Measurements from ENCODE around the gene NOC4L. TPM values are rescaled to one million over a fixed set of nuclear protein-coding genes. Genes with fewer than 3 reads are reported as not detected.
"Not testable (repeated sequence)": the region's sequence is repeated elsewhere in the genome, so short reads cannot be mapped to it uniquely, and the experiment has no call there.

NOC4L gene
- 10 to 100 TPM; 12.5 to 29.7 TPM for total RNA-seq

DNA sequence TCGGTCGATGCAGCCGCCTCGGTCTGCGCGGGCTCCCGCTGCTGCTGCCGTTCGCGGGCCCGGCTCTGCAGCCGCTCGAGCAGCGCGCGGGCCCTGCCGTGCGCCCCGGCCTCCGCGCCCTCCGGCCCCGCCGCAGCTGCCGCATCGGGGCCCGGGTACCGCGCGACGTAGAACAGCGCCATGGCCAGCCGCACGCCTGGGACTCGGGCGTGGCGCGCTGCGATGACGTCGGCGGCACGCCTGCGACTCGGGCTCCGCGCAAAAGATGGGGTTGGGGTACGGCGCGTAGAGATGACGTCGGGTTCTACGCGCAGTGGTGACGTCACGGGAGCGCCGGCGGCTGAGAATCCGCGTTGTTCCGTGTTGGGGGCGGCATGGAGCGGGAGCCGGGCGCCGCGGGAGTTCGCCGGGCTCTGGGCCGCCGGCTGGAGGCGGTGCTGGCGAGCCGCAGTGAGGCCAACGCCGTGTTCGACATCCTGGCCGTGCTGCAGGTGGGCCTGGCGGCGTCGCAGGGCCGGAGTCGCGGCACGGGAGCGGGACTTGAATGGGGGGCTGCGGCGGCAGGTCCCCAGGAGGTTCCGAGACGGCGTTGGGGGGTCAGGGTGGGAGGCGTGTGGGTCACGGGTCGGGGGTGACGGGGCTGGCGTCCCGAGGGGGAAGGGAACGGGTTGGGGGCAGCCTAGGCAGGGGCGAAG is at the start of gene NOC4L, which contains the start of gene DDX51:
TSS of gene NOC4L (plus strand) at position 343 of the 695 bp plus-strand sequence. CDS start at position 375, 32 bp downstream.
TSS of gene DDX51 (minus strand) at position 205 of the 695 bp plus-strand sequence. CDS start at position 182, 23 bp downstream.
- TF ChIP-seq, protein P1, sequence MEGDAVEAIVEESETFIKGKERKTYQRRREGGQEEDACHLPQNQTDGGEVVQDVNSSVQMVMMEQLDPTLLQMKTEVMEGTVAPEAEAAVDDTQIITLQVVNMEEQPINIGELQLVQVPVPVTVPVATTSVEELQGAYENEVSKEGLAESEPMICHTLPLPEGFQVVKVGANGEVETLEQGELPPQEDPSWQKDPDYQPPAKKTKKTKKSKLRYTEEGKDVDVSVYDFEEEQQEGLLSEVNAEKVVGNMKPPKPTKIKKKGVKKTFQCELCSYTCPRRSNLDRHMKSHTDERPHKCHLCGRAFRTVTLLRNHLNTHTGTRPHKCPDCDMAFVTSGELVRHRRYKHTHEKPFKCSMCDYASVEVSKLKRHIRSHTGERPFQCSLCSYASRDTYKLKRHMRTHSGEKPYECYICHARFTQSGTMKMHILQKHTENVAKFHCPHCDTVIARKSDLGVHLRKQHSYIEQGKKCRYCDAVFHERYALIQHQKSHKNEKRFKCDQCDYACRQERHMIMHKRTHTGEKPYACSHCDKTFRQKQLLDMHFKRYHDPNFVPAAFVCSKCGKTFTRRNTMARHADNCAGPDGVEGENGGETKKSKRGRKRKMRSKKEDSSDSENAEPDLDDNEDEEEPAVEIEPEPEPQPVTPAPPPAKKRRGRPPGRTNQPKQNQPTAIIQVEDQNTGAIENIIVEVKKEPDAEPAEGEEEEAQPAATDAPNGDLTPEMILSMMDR (IDR thresholded peaks at IDR 0.05) = no peak
- DNase-seq = peak; percentile 93
- Histone ChIP-seq H3K36me3 (peaks cover 7% of the 10 kb centered on the region), H3K9me3 (no peaks in the 10 kb centered on the region), H3K4me1 (peaks cover 19% of the 10 kb centered on the region), H3K27ac (peak within 1 kb of the TSS; percentile 13), H3K9ac (ENCODE audit: low read depth in 2 of 2, low read length in 2 of 2) (peak within 1 kb of the TSS; percentile 86 to 92), H3K4me3 (peak within 1 kb of the TSS; percentile 98), H3K27me3 (no peaks in the 10 kb centered on the region)
- intact Hi-C loops (cut with DNase I) = no loop called here

- TF ChIP-seq, protein P1 (IDR thresholded peaks at IDR 0.05) = no peak
- H3K4me1 ChIP-seq = no peaks in the 10 kb centered on the region
- H3K27me3 ChIP-seq = no peaks in the 10 kb centered on the region
- H3K9ac ChIP-seq (ENCODE audit: low read depth in 2 of 2, low read length in 2 of 2) = no peak overlapping the region
- no peak overlapping the region for H3K4me3 ChIP-seq
- H3K9me3 ChIP-seq = no peaks in the 10 kb centered on the region
- DNase-seq = no peak
- peaks cover 5% of the 10 kb centered on the region for H3K36me3 ChIP-seq
- intact Hi-C loops (cut with DNase I) = no loop called here
- no peak overlapping the region for H3K27ac ChIP-seq
Measured at GRCh38 chr12:132095520-132096409, 48.5 kb upstream of the NOC4L start.

DNA sequence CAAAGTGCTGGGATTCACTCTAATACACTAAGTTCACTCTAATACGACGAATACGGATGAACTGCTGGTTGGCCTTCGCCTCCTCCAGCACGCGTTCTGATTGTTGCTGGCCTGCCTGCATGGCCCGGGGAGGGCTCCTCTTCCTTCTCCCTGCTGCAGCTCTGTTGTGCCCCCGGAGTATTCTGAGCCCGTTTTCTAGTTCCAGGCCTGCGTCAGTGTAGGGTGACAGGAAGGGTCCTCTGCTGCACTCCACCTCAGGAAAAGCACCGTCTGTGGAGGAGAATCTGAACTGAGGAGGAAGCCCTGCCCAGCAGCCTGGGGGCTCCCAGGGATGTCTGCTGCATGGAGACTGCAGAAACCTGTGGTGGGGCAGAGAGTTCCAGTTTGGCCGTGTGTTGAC is 44.5 kb upstream of the NOC4L start:
- Histone ChIP-seq H3K4me1 (no peaks in the 10 kb centered on the region), H3K36me3 (peaks cover 5% of the 10 kb centered on the region), H3K27ac (no peak overlapping the region), H3K9ac (ENCODE audit: low read depth in 2 of 2, low read length in 2 of 2) (no peak overlapping the region), H3K4me3 (no peak overlapping the region), H3K27me3 (no peaks in the 10 kb centered on the region), H3K9me3 (no peaks in the 10 kb centered on the region)
- TF ChIP-seq, protein P1 (IDR thresholded peaks at IDR 0.05) = no peak
- DNase-seq = no peak
- intact Hi-C loops (cut with DNase I) = no loop called here

- no peaks in the 10 kb centered on the region for H3K27me3 ChIP-seq
- no peak overlapping the region for H3K4me3 ChIP-seq
- H3K9ac ChIP-seq (ENCODE audit: low read depth in 2 of 2, low read length in 2 of 2) = no peak overlapping the region
- no peak overlapping the region for H3K27ac ChIP-seq
- peaks cover 5% of the 10 kb centered on the region for H3K36me3 ChIP-seq
- TF ChIP-seq, protein P1 (IDR thresholded peaks at IDR 0.05) = no peak
- H3K9me3 ChIP-seq = no peaks in the 10 kb centered on the region
- intact Hi-C loops (cut with DNase I) = no loop called here
- no peaks in the 10 kb centered on the region for H3K4me1 ChIP-seq
- DNase-seq = no peak
Measured at GRCh38 chr12:132100306-132101065, 43.8 kb upstream of the NOC4L start.

DNA sequence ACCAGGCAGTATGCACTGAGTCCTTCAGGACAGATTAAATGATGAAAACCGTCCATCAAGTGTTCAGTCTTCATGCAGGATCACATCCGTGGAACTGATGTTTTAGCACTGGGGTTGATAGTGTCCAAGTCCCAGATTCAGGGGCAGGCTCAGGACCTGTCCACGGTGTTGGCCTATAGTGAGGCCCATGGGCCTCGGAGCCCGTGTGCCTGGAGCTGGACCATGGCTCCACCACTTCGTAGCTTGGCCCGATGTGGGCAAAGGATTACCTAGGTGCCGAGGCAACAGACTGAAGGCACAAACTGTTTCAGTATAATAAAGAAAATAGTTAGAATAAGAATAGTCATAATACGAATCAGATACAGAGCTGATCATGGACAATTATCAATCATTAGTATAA is 42.0 kb upstream of the NOC4L start:
- TF ChIP-seq, protein P1 (IDR thresholded peaks at IDR 0.05) = no peak
- no peak overlapping the region for H3K4me3 ChIP-seq
- no peak overlapping the region for H3K27ac ChIP-seq
- no peaks in the 10 kb centered on the region for H3K27me3 ChIP-seq
- no peak overlapping the region for H3K9ac ChIP-seq (ENCODE audit: low read depth in 2 of 2, low read length in 2 of 2)
- H3K36me3 ChIP-seq = no peaks in the 10 kb centered on the region
- no peak for DNase-seq
- no peaks in the 10 kb centered on the region for H3K9me3 ChIP-seq
- H3K4me1 ChIP-seq = no peaks in the 10 kb centered on the region
- intact Hi-C loops (cut with DNase I) = no loop called here

DNA sequence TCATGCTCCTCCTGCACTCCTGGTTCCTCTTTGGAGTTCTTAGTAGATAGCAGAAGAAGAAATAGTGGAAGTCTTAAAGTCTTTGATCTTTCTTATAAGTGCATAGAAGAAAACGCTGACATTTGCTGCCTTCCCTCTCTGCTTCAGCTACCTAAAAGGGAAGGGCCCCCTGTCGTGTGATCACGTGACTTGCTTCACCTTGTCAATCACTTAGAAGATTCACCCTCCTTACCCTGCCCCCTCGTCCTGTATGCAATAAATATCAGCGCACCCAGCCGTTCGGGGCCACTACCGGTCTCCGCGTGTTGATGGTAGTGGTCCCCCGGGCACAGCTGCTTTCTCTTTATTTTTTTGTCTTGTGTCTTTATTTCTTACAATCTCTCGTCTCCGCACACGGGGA is 41.2 kb upstream of the NOC4L start:
- H3K4me3 ChIP-seq; H3K27ac ChIP-seq; H3K9me3 ChIP-seq; H3K9ac ChIP-seq (ENCODE audit: low read depth in 2 of 2, low read length in 2 of 2); H3K36me3 ChIP-seq; H3K4me1 ChIP-seq; DNase-seq; intact Hi-C loops (cut with DNase I); H3K27me3 ChIP-seq: not testable (repeated sequence)
